ENCODE measurements around the gene RUFY3. TPM values are rescaled to one million over a fixed set of nuclear protein-coding genes. Genes with fewer than 3 reads are reported as not detected.
"Not testable (repeated sequence)": the region's sequence is repeated elsewhere in the genome, so short reads cannot be mapped to it uniquely, and the experiment has no call there.

RUFY3 gene
- total RNA-seq, 1 donor from 2014 or later: 54.8 TPM

GRCh38 chr4:70839589-70840093 is 117.9 kb downstream of the RUFY3 start, which contains the start of gene GRSF1:
Gene GRSF1, minus strand, starts transcription at chr4:70839890. Its CDS starts 63 bp downstream, at chr4:70839827.
- peak; percentile 97 for DNase-seq (ENCODE audit: low spot score)

GRCh38 chr4:70840137-70840536 is 118.4 kb downstream of the RUFY3 start:
- not testable (repeated sequence) for DNase-seq (ENCODE audit: low spot score)

GRCh38 chr4:70840631-70841030 is 118.9 kb downstream of the RUFY3 start:
- DNase-seq (ENCODE audit: low spot score): not testable (repeated sequence)

DNA sequence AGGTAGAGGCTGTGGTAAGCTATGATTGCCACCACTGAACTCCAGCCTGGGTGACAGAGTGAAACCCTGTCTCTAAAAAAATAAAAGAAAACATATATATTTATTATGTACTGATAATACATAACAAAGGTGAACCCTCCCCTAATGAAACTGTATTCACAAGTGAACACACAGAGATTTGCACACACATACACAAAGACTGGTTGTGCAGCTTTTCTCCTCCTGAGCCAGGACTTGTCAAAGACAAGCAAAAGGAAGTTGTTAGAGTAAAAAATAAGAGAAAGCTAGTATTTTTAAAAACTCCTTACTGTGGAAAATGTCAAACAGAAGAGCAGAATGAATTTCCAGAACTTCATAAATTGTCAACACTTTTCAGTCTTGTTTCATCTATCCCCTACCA is 119.4 kb downstream of the RUFY3 start:
- no peak for DNase-seq (ENCODE audit: low spot score)

GRCh38 chr4:70841951-70842350 is 120.2 kb downstream of the RUFY3 start:
- DNase-seq (ENCODE audit: low spot score): no peak

DNA sequence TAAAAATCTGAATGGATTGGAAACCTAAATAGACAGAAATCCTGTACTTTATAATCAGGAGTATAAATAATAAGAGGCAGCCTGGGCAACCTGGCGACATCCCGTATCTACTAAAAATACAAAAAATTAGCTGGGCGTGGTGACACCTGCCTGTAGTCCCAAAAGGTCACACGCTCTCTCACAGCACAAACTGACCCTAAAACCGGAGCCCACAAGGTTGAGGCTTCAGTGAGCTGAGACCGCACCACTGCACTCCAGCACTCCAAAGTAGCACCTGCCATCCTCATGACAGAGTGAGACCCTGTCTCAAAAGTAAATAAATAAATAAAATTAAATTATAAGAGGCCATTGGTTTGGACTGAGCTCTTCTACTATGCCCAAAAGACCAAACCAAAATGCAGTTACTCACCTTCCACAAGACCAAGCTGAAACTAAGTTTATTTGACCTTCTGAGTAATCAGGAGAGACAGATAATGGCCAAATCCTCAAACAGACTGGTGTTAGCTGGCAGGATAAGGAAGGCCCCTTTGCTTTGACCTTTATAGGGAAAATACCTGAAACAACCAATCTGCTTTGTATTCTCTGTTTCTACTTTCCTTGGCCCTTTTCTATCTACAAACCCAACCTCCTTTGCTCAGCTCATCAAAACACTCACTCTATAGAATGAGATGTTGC is 121.1 kb downstream of the RUFY3 start:
- DNase-seq (ENCODE audit: low spot score): no peak

GRCh38 chr4:70844180-70844579 is 122.4 kb downstream of the RUFY3 start:
- DNase-seq (ENCODE audit: low spot score): no peak

- no peak for DNase-seq (ENCODE audit: low spot score)
These were observed 127.5 kb downstream of the RUFY3 start for GRCh38 chr4:70849291-70849690.

GRCh38 chr4:70855464-70855863 is 133.7 kb downstream of the RUFY3 start:
- no peak for DNase-seq (ENCODE audit: low spot score)

Other genes with a start within 250 kb of the RUFY3 start
- gene MUC7, start 249.8 kb upstream of the RUFY3 start, total RNA-seq: not detected
- not detected for gene AMTN, start 203.4 kb upstream of the RUFY3 start, total RNA-seq
- gene AMBN, start 129.7 kb upstream of the RUFY3 start, total RNA-seq: not detected
- gene ENAM, start 93.2 kb upstream of the RUFY3 start, total RNA-seq: not detected
- 9.4 TPM for gene JCHAIN, start 55.5 kb upstream of the RUFY3 start, total RNA-seq
- 26.1 TPM for gene UTP3, start 33.4 kb upstream of the RUFY3 start, total RNA-seq
- 55.6 TPM for gene GRSF1, start 117.9 kb downstream of the RUFY3 start, total RNA-seq
- gene MOB1B, start 180.4 kb downstream of the RUFY3 start, total RNA-seq: 20.3 TPM

All from mesenteric fat pad (tissue), 1 donor.